H1 (cell line): ENCODE data around the gene MYBPH.

Experiments
- ATF3 ChIP-seq: IDR thresholded peaks from 2 replicates; pipeline ENCODE4 v1.6.1; 2011; ENCODE audit warnings: low read depth, mild to moderate bottlenecking, low read length; ENCODE audit not compliant: insufficient read depth
- CTCF ChIP-seq, 3 experiments: IDR thresholded peaks; 1 replicate in 2 of 3; 2 replicates in 1 of 3; pipeline versions ENCODE4 v1.5.1 to v1.6.1; 2011; ENCODE audit warnings: low read length in 3 of 3, mild to moderate bottlenecking in 3 of 3, inconsistent platforms in 2 of 3, low read depth in 1 of 3, moderate library complexity in 1 of 3; ENCODE audit not compliant: insufficient read depth in 1 of 3; ENCODE audit errors: control extremely low read depth in 1 of 3
- E2F6 ChIP-seq: IDR thresholded peaks from 2 replicates; pipeline ENCODE4 v1.6.1; 2012; ENCODE audit warnings: inconsistent platforms
- GABPA ChIP-seq: IDR thresholded peaks from 2 replicates; pipeline ENCODE4 v1.6.1; 2011; ENCODE audit warnings: mild to moderate bottlenecking, low read length, moderate library complexity, borderline replicate concordance; ENCODE audit not compliant: insufficient read depth
- JUND ChIP-seq: IDR thresholded peaks from 2 replicates; pipeline ENCODE4 v1.6.1; 2011; ENCODE audit warnings: mild to moderate bottlenecking, improper control_type of control experiment, low read length
- POLR2A ChIP-seq, 2 experiments: IDR thresholded peaks; 1 replicate in 1 of 2; 2 replicates in 1 of 2; pipeline ENCODE4 v1.6.1; 2011; ENCODE audit warnings: low read depth in 2 of 2, low read length in 2 of 2, mild to moderate bottlenecking in 2 of 2; ENCODE audit errors: control extremely low read depth in 1 of 2
- RAD21 ChIP-seq, 2 experiments: IDR thresholded peaks in 1 of 2; conservative IDR thresholded peaks in 1 of 2; 2 replicates each; pipeline ENCODE4 v1.6.1; 2011; ENCODE audit warnings: low read depth in 2 of 2, low read length in 2 of 2, improper control_type of control experiment in 1 of 2, inconsistent platforms in 1 of 2, mild to moderate bottlenecking in 1 of 2, moderate library complexity in 1 of 2
- SIRT6 ChIP-seq: IDR thresholded peaks from one replicate; pipeline ENCODE4 v1.7.1; 2012; ENCODE audit warnings: low read length, inconsistent platforms
- SP1 ChIP-seq: IDR thresholded peaks from 2 replicates; pipeline ENCODE4 v1.6.1; 2011; ENCODE audit warnings: low read depth, low read length
- ZNF274 ChIP-seq: IDR thresholded peaks from 2 replicates; pipeline ENCODE4 v1.7.0; 2012; ENCODE audit warnings: low read length, borderline replicate concordance; ENCODE audit errors: extremely low read depth

- TF ChIP-seq GABPA (no peak), ZNF274 (no peak), POLR2A (IDR thresholded peaks at IDR 0.05; ENCODE audit: control extremely low read depth in 1 of 2, low read depth in 2 of 2, low read length in 2 of 2) (no peak), E2F6 (no peak), ATF3 (no peak), CTCF (IDR thresholded peaks at IDR 0.05; ENCODE audit: control extremely low read depth in 1 of 3, insufficient read depth in 1 of 3, low read depth in 1 of 3, low read length in 3 of 3) (no peak), JUND (no peak), RAD21 (IDR thresholded peaks at IDR 0.05 in 1 of 2, conservative IDR thresholded peaks at IDR 0.05 in 1 of 2; ENCODE audit: low read depth in 2 of 2, low read length in 2 of 2) (no peak), SP1 (no peak), SIRT6 (no peak)
Observed at GRCh38 chr1:203168256-203168786, 7.3 kb downstream of the MYBPH start.
